Measurements from ENCODE around the gene CLEC4D.

GRCh38 chr12:8483079-8483478 lies 30.2 kb upstream of the CLEC4D start:
- TF ChIP-seq REST (IDR thresholded peaks at IDR 0.05; ENCODE audit: insufficient read depth in 1 of 2, low read depth in 2 of 2, low read length in 2 of 2) (no peak), TAF1 (IDR thresholded peaks at IDR 0.05; ENCODE audit: borderline replicate concordance, insufficient read depth, low read length) (no peak), POLR2AphosphoS5 (IDR thresholded peaks at IDR 0.05; ENCODE audit: low read depth, low read length) (no peak), SIN3A (IDR thresholded peaks at IDR 0.05; ENCODE audit: borderline replicate concordance, insufficient read depth, low read length) (no peak)

Data from PFSK-1 (cell line).